ENCODE measurements around the gene RAD9B.
"Not testable (repeated sequence)": the region's sequence is repeated elsewhere in the genome, so short reads cannot be mapped to it uniquely, and the experiment has no call there.

RAD9B gene

DNA sequence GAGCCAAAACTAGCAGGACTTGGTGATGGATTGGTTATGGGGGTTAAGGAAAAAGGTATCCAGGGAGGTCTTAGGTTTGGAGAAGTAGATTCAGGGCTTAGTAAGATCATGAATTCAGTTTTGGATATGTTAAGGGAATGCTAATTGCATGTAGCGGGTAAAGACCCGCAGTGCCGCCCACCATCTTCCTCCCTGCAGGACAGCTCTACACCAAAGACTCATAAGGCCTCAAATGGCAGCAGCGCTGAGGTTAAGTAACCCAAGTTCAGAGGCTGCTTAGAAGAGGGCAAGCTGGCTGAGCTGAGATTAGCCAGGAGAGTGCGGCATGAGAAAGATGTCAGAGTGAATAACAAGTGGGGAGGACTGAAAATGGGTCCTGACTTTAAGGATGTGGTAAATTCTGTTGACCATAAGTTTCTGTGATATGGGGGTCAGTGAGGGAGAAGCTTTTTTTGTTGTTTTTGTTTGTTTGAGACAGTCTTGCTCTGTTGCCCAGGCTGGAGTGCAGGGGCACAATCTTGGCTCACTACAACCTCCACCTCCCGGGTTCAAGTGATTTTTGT lies 26.2 kb downstream of the RAD9B start:
- no peak for DNase-seq

DNA sequence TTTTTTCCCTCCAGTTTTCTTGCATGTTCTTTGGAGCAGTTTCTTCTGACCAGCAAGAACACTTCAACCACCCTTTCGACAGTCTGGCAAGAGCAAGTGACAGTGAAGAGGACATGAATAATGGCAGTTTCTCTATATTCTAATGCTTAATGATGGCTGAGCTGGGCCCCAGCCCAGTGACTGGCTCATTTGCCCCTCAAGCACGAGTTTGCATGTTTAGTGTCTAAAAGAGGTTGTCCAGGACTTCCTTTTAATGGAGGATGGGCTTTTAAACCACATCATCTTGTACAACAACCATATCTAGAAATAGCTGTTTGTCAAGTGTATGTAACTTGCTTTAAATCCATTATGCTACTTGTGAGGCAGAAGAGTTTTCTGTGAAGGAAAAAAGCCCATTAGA lies 28.4 kb downstream of the RAD9B start:
- no peak for DNase-seq

DNA sequence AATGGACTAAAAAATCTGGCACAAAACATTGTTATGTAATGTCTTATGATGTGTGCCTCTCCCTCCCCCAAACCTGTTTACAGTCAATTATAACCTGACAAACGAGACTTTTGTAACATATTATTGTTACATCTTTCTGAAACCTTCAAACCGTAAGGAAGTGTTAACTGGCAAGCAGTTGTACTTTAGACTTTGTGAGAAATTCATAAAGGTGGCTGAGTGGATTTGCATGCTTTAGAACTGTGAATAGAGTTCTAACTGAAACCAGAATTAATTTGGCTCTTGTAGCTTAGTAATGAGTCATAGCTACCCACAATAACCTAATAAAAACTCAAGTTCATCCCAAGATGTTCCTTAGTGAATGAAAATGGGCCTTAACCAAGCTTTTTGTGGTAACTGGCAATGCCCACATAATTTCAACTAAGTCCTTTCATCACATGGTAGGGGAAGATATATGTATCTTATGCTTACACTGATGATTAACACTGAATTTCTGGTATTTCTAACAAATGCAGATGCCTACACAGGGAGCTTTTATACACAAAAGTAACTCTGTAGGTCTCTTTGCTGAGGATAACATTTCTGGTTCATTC lies 29.7 kb downstream of the RAD9B start:
- DNase-seq = no peak

DNA sequence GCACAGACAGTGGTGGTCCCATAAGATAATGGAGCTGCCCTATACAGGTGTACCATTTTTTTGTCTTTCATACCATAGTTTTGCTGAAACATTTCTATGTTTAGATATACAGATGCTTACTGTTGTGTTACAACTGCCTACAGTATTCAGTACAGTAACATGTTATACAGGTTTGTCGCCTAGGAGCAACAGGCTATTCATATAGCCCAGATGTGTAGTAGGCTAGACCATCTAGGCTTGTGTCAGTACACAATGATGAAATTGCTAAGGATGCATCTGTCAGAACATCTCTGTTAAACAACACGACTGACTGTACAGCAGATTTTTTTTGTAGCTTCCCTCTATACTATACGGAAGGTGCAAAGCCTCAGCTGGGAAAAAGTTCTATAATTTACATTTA lies 30.5 kb downstream of the RAD9B start:
- DNase-seq = no peak

DNA sequence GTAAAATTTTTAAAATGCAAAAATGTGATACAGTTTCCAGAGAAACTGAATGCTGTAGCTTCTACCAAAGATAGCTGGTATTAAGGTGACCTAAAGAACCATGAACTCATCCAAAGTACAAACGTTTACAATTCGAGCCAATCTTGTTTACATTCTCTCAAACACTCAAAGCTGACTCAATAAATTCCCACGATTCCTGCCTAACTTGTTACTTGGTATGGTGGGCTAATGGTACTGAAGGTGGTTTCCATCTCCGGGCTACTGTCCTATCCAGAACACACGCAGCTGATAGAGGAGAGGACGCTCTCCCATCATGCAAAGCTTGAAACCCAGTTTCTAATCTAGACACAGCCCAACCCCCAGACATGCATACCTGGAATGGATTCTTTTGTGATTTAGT lies 31.5 kb downstream of the RAD9B start:
- no peak for DNase-seq

DNA sequence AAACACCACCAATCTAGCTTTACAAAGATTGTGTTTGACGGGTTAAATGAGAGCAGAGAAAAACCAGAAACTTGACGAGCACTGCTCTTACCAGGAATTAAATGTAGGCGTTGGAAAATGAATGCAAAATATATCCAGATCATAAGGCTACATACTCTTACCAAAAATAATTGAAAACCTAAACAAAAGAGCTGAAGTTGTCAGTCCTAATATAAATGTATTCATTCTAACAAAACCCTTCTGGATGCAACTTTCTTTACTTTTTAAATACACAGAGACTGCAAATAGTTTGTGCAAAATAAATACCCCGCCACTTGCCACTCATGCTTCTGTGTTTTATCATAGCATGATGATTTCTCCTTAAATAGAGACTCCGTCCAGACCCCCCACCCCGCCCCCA lies 32.7 kb downstream of the RAD9B start:
- DNase-seq = no peak

DNA sequence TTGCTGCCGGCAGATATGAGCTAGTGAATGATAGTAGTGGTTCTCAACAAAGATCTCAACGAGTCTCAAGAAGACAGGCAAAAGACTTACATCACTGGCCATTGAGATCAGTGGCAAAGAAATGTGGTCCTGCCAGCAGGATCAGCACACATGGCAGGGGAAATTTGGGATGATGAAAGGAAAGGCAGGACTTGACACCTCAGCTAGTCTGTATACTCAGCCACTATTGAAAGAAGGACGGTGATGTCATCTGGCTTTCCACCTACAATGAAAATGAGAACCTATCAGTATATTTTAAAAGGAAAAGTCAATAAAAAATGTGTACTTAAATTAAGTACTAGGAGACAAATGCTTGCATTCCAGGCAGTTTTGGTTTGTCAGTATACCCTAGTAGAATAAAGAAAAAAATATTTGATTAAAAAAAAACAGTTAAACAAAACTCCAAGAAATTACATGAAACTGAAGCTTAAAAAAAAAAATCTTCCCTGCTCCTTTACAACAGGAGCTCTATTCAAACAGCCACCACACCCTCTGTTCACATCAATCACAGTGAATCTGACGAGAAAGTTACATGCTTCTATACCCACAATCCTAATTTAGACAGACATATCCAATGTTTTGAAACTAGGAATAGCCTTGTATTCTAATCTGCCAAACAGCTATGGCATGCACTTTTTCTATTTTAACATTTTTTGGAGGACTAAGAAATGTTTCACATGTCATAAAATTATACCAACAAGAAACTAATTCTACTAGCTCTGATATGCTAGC lies 34.9 kb downstream of the RAD9B start:
- no peak for DNase-seq

DNA sequence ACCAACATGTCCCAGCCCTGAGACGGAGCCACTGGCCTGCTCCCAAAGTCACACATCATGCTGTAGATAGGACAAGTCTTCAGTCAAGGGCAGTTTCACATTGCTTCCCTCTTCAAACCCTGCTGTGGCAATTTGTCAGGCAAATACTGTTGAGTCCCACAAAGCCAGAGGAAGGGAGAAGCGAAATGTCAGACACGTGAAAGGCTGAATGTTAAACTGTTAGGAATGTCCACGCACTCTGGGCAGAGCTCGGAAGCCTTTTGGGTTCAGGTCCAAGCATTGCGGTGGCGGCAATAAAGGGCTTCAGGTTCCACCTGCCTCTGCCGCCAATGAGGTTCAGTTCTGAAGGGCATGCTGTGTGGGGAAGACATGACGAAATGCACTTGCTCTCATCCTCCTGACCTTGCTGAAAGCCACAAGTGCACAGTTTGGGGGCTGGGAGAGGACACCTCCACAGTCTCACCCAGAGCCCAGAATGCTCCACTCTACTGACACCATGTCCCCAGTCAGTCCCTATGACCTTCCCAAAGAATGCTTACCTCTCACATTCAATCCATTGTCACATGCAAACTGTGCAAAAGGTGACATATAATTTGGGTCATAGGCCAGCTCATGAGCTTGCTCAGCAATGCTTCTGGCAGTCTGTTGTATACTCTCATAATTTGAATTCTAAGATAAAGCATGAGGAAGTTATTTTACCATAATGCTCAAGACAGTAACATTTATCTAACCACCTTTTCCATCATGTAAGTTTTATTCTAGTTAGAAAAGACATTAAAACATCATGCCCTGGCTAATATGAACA lies 35.7 kb downstream of the RAD9B start:
- no peak for DNase-seq

DNA sequence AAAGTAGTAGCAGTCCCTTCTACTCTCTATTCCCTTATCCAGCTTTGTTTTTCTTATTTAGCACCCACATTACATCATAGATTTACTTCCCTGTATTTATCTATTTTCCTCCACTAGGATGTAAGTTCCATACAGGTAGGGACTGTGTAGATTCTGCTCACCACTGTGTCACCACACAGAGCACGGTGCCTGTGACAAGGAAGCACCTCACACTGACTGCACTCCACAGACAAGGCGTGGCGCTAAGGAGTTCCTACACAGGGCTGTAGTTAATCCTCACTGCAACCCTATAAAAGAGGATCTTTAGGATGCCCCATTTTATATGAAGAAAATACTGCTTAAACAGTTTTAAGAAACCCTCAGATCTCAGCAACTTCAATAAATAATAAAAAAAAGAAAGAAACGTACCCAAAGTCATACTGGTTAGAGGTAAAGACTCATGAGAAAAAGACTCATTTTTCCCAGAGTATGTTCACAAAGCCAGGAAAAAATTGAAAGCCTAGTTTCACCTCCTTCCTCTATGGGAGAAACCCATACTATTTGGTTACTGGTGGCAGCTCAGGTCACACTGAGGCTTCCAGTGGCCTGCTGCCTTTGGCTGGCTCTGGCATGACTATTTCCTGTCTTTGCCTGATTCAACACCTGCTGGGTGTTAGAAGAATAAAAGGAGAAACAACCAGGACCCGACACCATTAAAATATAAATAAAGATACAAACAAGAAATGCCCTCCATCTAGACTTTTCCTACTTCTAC lies 36.9 kb downstream of the RAD9B start:
- no peak for DNase-seq

DNA sequence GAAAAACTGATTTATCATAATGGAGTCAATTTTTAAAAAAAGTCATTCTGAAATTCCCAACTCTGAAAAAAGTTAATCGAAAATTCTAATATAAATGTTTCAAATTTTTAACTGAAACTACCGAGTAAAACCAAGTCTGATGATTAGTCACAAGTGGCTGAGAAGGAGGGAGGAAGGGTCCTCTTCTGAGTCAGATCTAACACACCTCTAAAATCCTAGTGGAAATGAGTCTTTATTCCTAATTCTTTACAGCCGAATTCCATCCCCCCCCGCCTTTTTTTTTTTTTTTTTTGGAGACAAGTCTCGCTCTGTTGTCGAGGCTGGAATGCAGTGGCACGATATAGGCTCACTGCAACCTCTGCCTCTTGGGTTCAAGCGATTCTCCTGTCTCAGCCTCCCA lies 37.9 kb downstream of the RAD9B start:
- DNase-seq = no peak

DNA sequence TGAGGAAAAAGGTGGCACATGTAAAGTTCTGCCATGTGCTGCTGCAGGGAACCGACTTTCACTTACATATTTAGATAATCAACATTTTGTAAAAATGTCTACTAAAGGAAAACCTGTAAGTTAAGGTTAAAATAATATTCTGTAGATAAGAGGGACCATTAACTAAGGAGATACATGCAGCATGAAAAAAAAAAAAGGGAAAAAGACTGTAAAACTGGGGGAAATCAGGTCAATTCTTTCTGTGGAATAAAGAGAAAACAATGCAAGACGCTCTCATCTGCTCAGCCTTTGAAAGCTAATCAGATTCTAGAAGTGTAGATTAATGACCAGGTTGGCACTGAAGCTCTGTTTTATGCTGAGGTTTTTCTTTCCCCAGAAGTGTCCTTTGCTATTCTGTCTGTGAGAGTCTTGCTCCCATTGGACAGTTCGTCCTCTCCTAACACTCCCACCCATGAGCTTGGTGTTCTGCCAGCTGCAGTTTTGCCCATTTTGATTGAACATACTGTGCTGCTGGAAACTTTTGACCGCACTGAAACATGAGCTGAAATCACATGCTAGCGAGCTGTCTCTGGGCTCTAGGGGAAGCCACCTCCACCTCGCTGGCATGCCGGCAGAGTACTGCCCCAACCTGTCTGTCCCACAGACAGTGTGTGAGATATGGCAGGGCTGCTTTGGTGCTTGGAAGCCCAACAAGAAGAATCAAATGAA lies 41.3 kb downstream of the RAD9B start:
- no peak for DNase-seq

DNA sequence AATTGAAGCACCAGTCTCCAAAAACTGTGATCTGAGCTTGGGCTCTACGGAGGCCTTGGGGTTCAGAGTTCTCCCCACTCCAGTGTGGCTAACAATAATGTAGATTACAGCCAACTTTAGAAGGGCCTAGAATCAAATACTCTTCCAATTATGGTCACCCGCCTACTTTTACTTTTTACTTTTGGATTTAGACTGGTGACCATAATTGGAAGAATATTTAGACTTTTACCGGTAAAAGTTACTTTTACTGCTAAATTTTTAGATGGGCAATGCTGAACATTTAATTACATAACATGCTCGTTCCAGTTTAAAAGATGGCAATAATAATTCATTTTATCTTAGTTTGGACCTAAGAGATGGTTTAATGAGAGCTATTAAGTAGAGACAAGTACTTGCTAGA lies 41.8 kb downstream of the RAD9B start:
- DNase-seq = no peak

DNA sequence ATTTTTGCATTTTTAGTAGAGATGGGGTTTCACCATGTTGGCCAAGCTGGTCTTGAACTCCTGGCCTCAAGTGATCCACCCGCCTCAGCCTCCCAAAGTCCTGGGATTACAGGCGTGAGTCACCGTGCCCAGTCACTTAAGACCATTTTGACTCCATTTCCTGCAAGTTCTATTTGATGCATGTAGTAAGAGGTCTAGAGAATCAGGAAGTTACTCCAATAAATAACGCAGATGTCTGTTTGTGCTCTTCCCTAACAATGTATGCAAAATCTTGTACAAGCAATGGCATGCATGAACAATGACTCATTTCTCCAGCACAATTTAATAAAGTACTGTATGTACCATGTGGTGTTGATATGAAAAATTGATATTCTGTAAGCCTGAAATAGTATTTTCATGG lies 43.1 kb downstream of the RAD9B start:
- not testable (repeated sequence) for DNase-seq

DNA sequence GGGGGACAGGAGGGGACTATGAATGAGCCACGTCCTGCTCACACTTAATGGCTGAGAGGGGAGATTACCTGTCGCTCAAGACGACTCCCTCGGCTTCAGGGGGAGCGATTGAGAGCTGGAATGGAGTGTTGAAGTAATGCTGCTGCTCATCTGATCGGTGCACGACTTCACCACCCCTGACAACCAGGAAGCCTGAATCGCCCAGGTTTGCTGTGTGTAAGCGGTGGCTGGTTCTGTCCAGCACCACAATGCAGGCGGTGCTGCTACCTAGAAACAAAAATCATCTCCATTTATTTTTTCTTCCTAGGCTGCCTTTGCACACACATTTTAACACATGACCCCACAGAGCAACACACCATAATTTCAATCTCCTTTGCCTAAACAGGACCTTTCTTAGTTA lies 43.7 kb downstream of the RAD9B start:
- no peak for DNase-seq

DNA sequence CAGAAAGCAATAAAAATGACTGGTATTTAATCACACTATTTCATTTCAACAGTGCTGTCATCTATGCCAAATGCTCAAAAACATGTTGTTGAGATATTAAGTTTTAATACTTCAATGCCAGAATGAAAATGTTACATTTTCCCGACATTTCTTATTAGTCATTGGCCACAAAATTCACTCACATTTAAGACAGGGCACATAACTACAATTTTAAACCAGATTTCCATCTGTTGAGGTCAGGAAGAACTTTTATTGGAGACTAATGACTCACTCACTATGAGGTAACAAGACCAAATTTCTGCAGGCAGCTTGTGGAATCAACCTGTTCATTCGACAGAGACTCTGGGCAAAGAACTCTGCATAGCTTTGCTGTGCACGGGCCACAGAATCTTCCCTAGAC lies 44.2 kb downstream of the RAD9B start:
- DNase-seq = no peak

DNA sequence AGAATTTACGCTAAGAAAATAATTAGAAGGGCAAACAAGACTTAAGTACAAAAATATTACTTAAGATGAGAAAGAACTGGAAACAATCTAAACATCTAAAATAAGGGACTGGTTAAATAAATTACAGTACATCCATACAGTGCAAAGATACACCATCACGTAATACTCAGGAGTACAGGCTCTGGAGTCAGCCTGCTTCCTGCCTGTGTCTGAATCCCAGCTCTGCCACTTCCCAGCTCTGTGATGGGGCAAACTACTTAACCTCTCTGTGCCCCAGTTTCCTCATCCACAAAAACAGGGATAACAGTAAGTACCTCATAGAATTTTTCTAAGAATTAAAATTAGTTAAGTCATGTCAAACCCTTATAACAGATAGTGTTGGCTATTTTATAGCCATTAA lies 45.0 kb downstream of the RAD9B start:
- DNase-seq = no peak

DNA sequence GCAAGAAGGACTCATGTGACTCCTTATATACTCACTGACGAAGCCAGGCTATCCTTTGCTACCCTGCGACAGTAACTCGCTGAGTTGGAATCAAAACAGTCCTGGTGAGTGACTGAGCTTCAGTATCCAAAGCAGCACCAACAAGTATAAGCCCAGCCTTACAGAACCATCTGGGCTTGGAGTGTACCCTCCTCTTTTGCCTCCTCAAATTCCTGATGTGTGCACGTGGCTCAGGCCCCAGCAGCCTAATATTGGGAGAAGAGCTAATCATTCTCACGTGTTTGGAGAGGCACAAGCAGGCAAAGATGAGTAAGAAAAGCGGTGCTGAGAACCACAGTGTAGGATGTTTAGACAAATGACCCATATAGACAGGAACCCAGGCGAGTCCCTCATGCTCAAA lies 46.5 kb downstream of the RAD9B start:
- no peak for DNase-seq

DNA sequence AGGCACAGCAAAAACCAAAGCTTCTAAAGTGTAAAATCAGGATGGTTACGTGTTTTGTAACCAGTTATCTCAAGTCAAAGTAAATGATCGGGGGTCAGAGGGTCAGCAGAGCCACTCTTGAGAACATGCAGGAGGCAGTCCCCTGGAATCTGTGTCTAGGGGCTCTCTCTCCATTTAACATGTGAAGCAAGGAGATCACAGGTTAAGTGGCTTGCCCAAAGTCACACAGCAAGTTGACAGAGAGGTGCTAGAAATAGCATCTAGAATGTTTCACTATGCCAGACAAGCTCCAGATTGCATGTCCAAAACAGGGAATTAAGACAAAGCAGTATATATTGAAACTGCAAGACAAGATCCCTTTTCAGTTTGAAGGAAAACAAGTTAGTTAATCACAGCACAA lies 47.6 kb downstream of the RAD9B start:
- no peak for DNase-seq

DNA sequence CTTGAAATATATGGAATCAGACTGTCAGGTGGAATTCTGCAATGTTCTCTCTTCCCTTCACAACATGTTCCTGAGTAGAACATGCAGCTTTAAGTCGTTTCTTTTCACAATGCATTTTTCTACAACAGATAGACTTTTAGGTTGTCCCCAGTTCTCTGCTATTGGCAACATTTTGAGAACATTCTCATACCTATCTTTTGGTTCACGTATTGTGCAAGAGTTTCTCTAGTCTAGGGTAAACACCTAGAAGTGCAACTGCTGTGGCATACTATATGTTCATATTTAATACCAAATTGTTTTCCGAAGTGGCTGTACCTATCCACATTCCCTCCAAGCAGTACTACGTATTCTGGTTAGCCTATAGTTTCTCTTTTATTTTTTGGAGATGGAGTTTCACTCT lies 48.9 kb downstream of the RAD9B start:
- no peak for DNase-seq

Data from activated naive CD4-positive, alpha-beta T cell treated with anti-CD3 and anti-CD28 coated beads, Interleukin-2, amount 50 U/mL, for 16 hours (primary cell).